Measurements from ENCODE around the gene TRAF2.

GRCh38 chr9:136839229-136840139 lies 46.8 kb upstream of the TRAF2 start:
- no peak for TF ChIP-seq EZH2 (optimal IDR thresholded peaks at IDR 0.05; ENCODE audit: low read depth, low read length)
- no peak for TF ChIP-seq CTCF (IDR thresholded peaks at IDR 0.05; ENCODE audit: low read length)
- TF ChIP-seq EZH2phosphoT487 (IDR thresholded peaks at IDR 0.05; ENCODE audit: low read length): no peak

Measured in MM.1S (cell line).